CD1c-positive myeloid dendritic cell (primary cell): Measurements from ENCODE around the gene GRID1.
"Not testable (repeated sequence)": the region's sequence is repeated elsewhere in the genome, so short reads cannot be mapped to it uniquely, and the experiment has no call there.

Experiments used
- DNase-seq: peaks from one replicate; pipeline ENCODE4 v3.0.0-alpha.2; 2016; ENCODE audit errors: extremely low spot score

GRID1 gene

GRCh38 chr10:86253091-86254072 is 113.2 kb downstream of the GRID1 start:
- no peak for DNase-seq

DNA sequence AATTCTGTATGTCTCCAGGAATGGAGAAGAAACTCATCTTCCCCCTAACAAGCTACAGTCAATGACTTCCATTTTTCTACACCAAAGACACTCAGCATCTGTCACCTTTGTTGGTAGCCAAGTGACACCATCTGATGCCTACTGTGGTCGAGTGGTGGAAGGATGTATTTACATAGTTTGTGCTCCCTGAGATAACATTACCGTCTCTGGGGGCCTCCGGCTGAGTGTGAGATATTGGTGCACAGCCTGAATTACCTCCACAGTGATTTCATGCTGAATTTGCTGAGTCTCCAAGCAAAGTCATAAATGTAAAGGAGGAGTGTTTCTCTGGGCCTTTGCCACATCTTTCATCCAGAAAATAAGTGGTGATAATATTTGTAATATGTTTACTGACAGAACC is 114.0 kb downstream of the GRID1 start:
- no peak for DNase-seq

DNA sequence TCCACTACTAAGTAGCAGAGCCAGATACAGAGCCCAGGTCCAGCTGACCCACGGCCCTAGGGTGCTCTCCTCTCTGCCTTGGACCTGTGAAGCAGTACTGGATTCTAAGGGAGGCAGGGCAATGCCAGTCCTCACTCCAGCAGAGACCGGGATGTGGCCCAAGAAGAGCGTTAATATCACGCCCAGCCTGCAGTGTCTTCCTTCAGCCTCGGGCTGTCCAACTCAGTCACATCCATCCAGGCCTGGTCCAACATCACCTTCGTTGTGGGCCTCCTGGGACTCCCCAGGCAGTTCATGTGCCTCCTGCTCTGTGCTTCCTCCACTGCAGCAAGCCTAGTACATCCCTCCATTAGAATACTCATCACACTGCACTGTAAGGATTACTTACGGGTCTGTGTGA is 114.5 kb downstream of the GRID1 start:
- DNase-seq = no peak

- no peak for DNase-seq
These were observed 115.2 kb downstream of the GRID1 start for GRCh38 chr10:86251426-86251825.

DNA sequence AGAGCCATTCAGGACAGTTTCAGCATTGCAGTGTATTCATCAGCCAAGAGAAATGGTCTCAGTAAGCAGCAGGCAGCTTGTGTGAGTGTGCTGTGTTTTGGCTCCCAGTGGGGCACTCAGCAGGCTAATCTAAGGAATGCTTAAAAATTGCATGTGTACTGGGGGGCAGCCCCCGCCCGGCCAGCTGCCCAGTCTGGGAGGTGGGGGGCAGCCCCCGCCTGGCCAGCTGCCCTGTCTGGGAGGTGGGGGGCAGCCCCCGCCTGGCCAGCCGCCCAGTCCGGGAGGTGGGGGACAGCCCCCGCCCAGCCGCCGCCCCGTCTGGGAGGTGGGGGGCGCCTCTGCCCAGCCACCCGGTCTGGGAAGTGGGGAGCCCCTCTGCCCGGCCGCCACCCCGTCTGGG is 116.2 kb downstream of the GRID1 start:
- DNase-seq = no peak

- no peak for DNase-seq
These were observed 116.8 kb downstream of the GRID1 start for GRCh38 chr10:86249794-86250193.

GRCh38 chr10:86248062-86248461 is 118.5 kb downstream of the GRID1 start:
- no peak for DNase-seq

DNA sequence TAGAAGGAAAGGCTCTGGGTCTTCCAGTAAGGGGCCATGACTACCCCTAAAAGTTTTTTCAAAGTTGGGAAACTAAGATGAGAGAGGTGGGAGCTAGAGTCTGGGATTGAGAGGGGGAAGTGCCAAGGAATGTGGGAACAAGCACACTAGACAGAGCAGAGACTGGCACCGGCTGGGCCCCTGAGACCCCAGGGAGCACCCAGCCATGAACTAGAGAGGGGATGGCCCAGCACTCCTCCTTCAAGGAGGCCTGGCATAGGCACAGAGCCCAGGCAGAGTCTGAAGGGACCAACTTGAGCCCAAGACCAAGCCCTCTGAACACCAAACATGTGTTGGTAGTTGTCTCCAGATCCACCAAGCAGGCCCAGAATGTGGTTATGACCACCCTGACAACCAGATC is 119.0 kb downstream of the GRID1 start:
- no peak for DNase-seq

DNA sequence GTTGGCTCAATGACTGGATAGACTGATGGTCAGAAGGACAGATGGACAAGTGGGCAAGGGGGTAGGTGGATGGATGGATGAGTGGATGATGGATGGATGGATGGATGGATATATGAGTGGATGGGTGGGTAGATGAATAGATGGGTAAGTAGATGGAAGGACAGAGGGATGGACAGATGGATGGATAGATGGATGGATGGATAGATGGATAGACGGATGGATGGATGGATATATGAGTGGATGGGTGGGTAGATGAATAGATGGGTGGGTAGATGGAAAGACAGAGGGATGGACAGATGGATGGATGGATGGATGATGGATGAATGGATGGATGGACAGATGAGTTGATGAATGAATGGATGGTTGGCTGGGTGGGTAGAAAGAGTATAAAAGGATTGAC is 119.5 kb downstream of the GRID1 start:
- no peak for DNase-seq

DNA sequence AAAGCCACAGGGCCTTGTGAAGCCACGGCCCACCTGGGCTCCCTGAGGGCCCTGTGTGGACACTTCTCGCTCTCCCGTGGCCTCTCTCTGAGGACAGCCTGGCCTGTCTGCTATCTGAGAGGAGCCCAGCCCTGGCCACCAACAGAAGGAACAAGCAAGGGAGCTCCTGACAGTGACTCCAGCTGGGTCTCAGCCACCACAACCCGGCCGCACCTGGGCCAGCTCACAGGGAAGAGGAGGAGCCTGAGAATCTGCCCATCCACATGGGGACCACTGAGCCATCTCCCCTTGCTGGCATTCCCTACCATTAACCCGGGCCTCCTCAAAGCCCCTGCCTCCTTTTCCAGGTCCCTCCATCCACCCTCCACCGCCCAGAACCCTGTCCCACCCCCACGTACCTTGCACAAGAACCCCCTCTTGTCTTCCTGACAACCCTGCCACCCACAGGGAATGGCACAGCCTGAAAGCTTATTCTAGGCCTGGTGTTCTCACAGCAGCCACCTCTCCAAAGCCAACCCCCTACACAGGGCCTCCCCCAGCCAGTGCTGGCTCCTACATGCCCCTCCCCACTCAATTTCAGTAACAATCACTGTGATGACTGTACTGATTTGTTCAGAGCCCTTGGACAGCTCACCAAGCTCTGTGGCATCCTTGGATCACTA is 120.2 kb downstream of the GRID1 start:
- DNase-seq = no peak

- no peak for DNase-seq
These were observed 121.6 kb downstream of the GRID1 start for GRCh38 chr10:86245015-86245394.

- DNase-seq = no peak
These were observed 122.1 kb downstream of the GRID1 start for GRCh38 chr10:86244297-86245014.

DNA sequence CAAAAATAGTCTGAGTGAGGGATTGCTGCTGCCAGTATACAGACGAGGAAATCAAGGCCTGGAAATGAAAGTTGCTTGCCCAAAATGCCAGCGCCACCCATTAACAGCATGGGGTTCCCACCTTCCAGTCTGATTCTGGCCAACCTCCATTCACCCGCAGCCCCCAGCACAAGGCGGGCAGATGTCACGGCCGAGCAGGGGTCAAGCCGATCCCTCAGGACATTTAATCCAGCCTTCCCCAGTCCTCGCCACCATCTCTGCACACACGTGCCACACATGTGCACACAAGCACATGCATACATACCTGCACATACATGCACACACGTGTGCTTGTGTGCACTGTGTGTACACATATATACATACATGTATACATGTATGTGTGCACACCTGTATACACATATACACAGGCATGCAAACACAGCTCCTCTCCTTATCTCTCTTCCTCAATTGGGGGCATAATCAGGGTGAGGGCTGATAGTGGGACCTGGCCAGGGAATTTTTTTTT is 122.9 kb downstream of the GRID1 start:
- DNase-seq = no peak

GRCh38 chr10:86242761-86243160 is 123.8 kb downstream of the GRID1 start:
- no peak for DNase-seq

DNA sequence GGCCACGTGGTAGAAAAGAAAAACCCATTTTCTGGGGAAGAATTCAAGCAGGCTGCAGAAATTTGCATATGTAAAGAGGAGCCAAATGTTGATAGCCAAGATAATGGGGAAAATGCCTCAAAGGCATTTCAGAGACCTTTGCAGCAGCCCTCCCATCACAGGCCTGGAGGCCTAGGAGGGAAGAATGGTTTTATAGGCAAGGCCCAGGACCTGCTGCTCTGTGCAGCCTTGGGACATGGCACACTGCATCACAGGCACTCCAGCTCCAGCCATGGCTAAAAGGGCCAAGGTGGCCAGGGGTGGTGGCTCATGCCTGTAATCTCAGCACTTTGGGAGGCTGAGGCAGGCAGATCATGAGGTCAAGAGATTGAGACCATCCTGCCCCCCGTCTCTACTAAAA is 128.5 kb downstream of the GRID1 start:
- DNase-seq = not testable (repeated sequence)

- DNase-seq = no peak
These were observed 131.9 kb downstream of the GRID1 start for GRCh38 chr10:86234541-86235270.

- DNase-seq = peak; percentile 62
These were observed 132.5 kb downstream of the GRID1 start for GRCh38 chr10:86234107-86234506.

- no peak for DNase-seq
These were observed 133.5 kb downstream of the GRID1 start for GRCh38 chr10:86233131-86233530.

DNA sequence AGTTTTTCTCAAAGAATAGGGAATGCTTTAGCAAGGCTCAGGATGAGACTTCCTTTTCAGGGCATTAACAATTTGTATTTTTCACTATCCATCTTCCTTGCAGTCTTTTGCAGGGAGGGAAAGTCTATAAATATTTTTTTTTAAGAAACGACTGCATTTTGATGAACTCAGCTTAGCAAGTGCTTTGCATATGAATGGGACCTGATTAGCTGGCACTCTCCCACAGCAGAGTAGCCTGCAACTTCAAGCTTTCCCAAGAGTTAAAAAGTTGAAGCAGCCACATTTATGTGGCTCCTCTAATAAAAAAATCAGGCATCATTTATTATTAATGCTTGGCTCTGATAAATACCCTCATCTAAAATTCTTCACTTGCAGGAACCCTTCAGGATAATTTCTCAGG is 134.0 kb downstream of the GRID1 start:
- DNase-seq = no peak

GRCh38 chr10:86231796-86232560 is 134.6 kb downstream of the GRID1 start:
- DNase-seq = no peak
